Nephron (organoid): Measurements from ENCODE around the gene HACE1.

Experiments used
- H3K27ac Mint-ChIP-seq, 3 experiments: 2 replicates each; pipeline ENCODE4 v1.8.0; 2020; ENCODE audit warnings: mixed read lengths in 3 of 3, mild to moderate bottlenecking in 2 of 3, moderate library complexity in 1 of 3
- H3K27me3 Mint-ChIP-seq: 2 replicates; pipeline ENCODE4 v1.8.0; 2021; ENCODE audit warnings: low read depth, mild to moderate bottlenecking, moderate library complexity, mixed read lengths
- H3K36me3 Mint-ChIP-seq: 2 replicates; pipeline ENCODE4 v1.8.0; 2020; ENCODE audit warnings: low read depth, mixed read lengths
- H3K4me1 Mint-ChIP-seq: 2 replicates; pipeline ENCODE4 v1.8.0; 2020; ENCODE audit warnings: mixed read lengths
- H3K4me3 Mint-ChIP-seq, 3 experiments: 2 replicates each; pipeline ENCODE4 v1.8.0; 2020; ENCODE audit warnings: mild to moderate bottlenecking in 3 of 3, mixed read lengths in 3 of 3, moderate library complexity in 2 of 3
- H3K9me3 Mint-ChIP-seq: 2 replicates; pipeline ENCODE4 v1.8.0; 2020; ENCODE audit warnings: mixed read lengths
- CTCF ChIP-seq, 3 experiments: fragments of 200-600 bp; sonication (generic); IDR thresholded peaks; one replicate each; pipeline ENCODE4 v1.5.0; 2021; ENCODE audit warnings: antibody characterized with exemption in 3 of 3; ENCODE audit not compliant: unreplicated experiment in 3 of 3

The HACE1 gene

DNA sequence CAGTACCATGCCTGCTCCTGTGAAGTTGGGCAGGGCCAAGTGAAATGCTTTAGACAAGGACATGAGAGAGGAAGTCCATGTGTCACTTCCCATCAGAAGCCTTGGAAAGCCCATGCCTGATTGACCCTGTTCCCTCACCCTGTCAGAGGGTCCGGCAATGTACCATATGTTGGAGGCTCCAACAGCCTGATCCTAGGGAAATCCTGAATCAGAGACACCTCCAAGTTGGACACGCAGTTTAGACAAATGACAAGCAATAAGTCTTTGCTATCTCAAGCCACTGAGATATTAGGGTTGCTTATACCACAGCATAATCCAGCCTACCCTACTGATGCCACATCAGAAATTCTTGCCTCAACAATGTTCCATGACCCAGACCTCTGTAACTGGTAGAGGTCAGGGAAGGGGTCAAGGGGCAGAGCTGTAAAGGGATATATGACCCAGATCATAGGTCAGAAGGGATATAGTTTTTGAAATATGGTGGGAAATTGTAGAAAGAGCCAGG is 174.8 kb downstream of the HACE1 start:
- H3K4me1 Mint-ChIP-seq = peaks cover 21% of the 10 kb centered on the region
- H3K27ac Mint-ChIP-seq = peak overlapping the region in 1 of 3 experiments; percentile 78
- H3K4me3 Mint-ChIP-seq = no peak overlapping the region
- no peaks in the 10 kb centered on the region for H3K36me3 Mint-ChIP-seq
- H3K27me3 Mint-ChIP-seq = no peaks in the 10 kb centered on the region
- TF ChIP-seq CTCF (IDR thresholded peaks at IDR 0.05; ENCODE audit: unreplicated experiment in 3 of 3) = no peak
- no peaks in the 10 kb centered on the region for H3K9me3 Mint-ChIP-seq

DNA sequence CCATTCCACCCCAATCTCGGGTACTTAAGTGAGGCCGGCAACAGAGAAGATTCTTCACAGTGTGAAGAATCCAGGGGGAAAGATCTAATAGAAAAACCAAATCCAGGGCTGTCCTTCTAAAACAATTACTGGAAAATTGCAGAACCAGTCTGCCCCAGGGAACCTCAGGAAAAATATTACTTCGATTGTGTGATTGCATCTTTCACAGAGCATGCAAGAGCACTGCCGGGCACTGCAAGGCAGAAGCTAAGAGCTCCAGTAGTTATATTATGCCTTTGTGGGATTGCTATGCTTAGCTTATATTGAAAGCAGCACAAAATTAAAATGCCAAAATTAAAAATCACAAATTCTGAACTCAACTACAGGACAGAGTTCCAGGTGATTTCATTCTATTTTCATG is 175.9 kb downstream of the HACE1 start:
- Mint-ChIP-seq H3K4me3 (no peak overlapping the region), H3K36me3 (peaks cover 4% of the 10 kb centered on the region), H3K9me3 (peaks cover 4% of the 10 kb centered on the region), H3K27me3 (no peaks in the 10 kb centered on the region), H3K27ac (peak overlapping the region in 1 of 3 experiments; percentile 26), H3K4me1 (peaks cover 20% of the 10 kb centered on the region)
- no peak for TF ChIP-seq CTCF (IDR thresholded peaks at IDR 0.05; ENCODE audit: unreplicated experiment in 3 of 3)

- peak overlapping the region in 1 of 3 experiments; percentile 26 for H3K27ac Mint-ChIP-seq
- no peak overlapping the region for H3K4me3 Mint-ChIP-seq
These were observed 176.7 kb downstream of the HACE1 start for GRCh38 chr6:104682722-104683643.

DNA sequence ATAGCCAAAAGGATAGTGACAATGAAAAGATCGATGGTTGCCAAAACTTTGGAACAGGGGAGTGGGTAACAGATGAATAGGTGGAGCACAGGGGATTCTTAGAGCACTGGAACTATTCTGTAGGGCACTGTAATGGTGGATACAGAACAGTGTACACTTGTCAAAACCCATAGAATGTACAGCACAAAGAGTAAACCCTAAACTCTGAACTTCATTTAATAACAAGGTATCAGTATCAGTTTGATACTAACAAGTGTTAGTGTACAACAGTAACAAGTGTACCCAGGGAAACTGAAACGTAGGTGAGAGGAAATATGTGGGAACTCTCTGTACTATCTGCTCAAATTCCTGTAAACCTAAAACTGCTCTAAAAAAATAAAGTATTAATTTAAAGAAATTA is 179.2 kb downstream of the HACE1 start:
- no peak for TF ChIP-seq CTCF (IDR thresholded peaks at IDR 0.05; ENCODE audit: unreplicated experiment in 3 of 3)
- H3K9me3 Mint-ChIP-seq = peaks cover 24% of the 10 kb centered on the region
- no peaks in the 10 kb centered on the region for H3K27me3 Mint-ChIP-seq
- no peak overlapping the region for H3K4me3 Mint-ChIP-seq
- H3K36me3 Mint-ChIP-seq = peaks cover 15% of the 10 kb centered on the region
- no peak overlapping the region for H3K27ac Mint-ChIP-seq
- no peaks in the 10 kb centered on the region for H3K4me1 Mint-ChIP-seq

More at GRCh38 chr6:104682722-104683643, 176.7 kb downstream of the HACE1 start:
- peaks cover 7% of the 10 kb centered on the region for H3K36me3 Mint-ChIP-seq
- H3K27me3 Mint-ChIP-seq = no peaks in the 10 kb centered on the region
- peak; percentile 64 to 74 (median 71) for TF ChIP-seq CTCF (IDR thresholded peaks at IDR 0.05; ENCODE audit: unreplicated experiment in 3 of 3)
- H3K4me1 Mint-ChIP-seq = peaks cover 12% of the 10 kb centered on the region
- H3K9me3 Mint-ChIP-seq = peaks cover 10% of the 10 kb centered on the region

- Mint-ChIP-seq H3K27ac (no peak overlapping the region), H3K27me3 (no peaks in the 10 kb centered on the region), H3K9me3 (peaks cover 30% of the 10 kb centered on the region), H3K36me3 (peaks cover 21% of the 10 kb centered on the region), H3K4me1 (no peaks in the 10 kb centered on the region), H3K4me3 (no peak overlapping the region)
- no peak for TF ChIP-seq CTCF (IDR thresholded peaks at IDR 0.05; ENCODE audit: unreplicated experiment in 3 of 3)
These were observed 179.7 kb downstream of the HACE1 start for GRCh38 chr6:104679971-104680370.
